ENCODE measurements around the gene PPM1G. TPM values are rescaled to one million over a fixed set of nuclear protein-coding genes. Genes with fewer than 3 reads are reported as not detected.
A peak's percentile ranks its signal among the peaks of the same experiment; 100 is the strongest.

Gene PPM1G
- total and polyA plus RNA-seq, 12 donors, result 50.1 to 107 (median 59.9) TPM

GRCh38 chr2:27369471-27370025 lies 39.8 kb downstream of the PPM1G start:
- Histone ChIP-seq H3K4me3 (peak overlapping the region; percentile 21 to 95 (median 70)), H3K4me1 (replicated peaks in 1 of 2) (peaks cover 17 to 33% of the 10 kb centered on the region in 2 donors), H3K27ac (peak overlapping the region; percentile 70 to 98 (median 96)), H3K9me3 (replicated peaks in 1 of 3) (no peaks in the 10 kb centered on the region), H3K27me3 (no peaks in the 10 kb centered on the region), H3K36me3 (replicated peaks in 1 of 2) (peaks cover 0 to 61% of the 10 kb centered on the region in 2 donors)
- intact Hi-C loops (cut with DNase I), result loop anchor here in 1 of 2 donors (5.0 kb wide), 1 partner anchor 42 kb away; no protein-coding TSS in a partner anchor
- DNase-seq, result peak in 6 of 7 donors; percentile 80 to 87 (median 82)
- TF ChIP-seq POLR2A (IDR thresholded peaks at IDR 0.05) (no peak), CTCF (IDR thresholded peaks at IDR 0.05) (no peak)
- WGBS, 4 donors, result 1 to 7% (median 1%) methylated on average over 9 to 18 of the region's 18 CpGs

GRCh38 chr2:27363933-27364332 lies 45.5 kb downstream of the PPM1G start:
- intact Hi-C loops (cut with DNase I), result no loop called here
- Histone ChIP-seq H3K27me3 (no peaks in the 10 kb centered on the region), H3K4me3 (no peak overlapping the region), H3K9me3 (replicated peaks in 1 of 3) (no peaks in the 10 kb centered on the region), H3K36me3 (replicated peaks in 1 of 2) (peaks cover 0 to 55% of the 10 kb centered on the region in 2 donors), H3K27ac (no peak overlapping the region), H3K4me1 (replicated peaks in 1 of 2) (peaks cover 2 to 8% of the 10 kb centered on the region in 2 donors)
- WGBS, 4 donors, result 78 to 84% (median 80%) methylated on average over 2 of the region's 2 CpGs
- no peak for DNase-seq
- no peak for TF ChIP-seq POLR2A (IDR thresholded peaks at IDR 0.05)
- no peak for TF ChIP-seq CTCF (IDR thresholded peaks at IDR 0.05)

- Histone ChIP-seq H3K4me3 (no peak overlapping the region), H3K36me3 (replicated peaks in 1 of 2) (peaks cover 0 to 45% of the 10 kb centered on the region in 2 donors), H3K4me1 (replicated peaks in 1 of 2) (peaks cover 4 to 5% of the 10 kb centered on the region in 2 donors), H3K9me3 (replicated peaks in 1 of 3) (no peaks in the 10 kb centered on the region), H3K27me3 (no peaks in the 10 kb centered on the region), H3K27ac (no peak overlapping the region)
- TF ChIP-seq CTCF (IDR thresholded peaks at IDR 0.05) (no peak), POLR2A (IDR thresholded peaks at IDR 0.05) (no peak)
- no peak for DNase-seq
- intact Hi-C loops (cut with DNase I), result no loop called here
- WGBS, 4 donors, result 81 to 96% (median 91%) methylated on average over 4 of the region's 4 CpGs
Observed at GRCh38 chr2:27362678-27363420, 46.5 kb downstream of the PPM1G start.

- peaks cover 34 to 39% of the 10 kb centered on the region in 2 donors for H3K4me1 ChIP-seq (replicated peaks in 1 of 2)
- peak within 1 kb of the TSS; percentile 69 to 97 (median 88) for H3K4me3 ChIP-seq
- H3K27ac ChIP-seq, result peak within 1 kb of the TSS; percentile 87 to 95 (median 90)
- no peaks in the 10 kb centered on the region for H3K36me3 ChIP-seq (replicated peaks in 1 of 2)
- peak in 2 of 6 experiments; percentile 21 to 38 for TF ChIP-seq CTCF (IDR thresholded peaks at IDR 0.05)
- peak in 1 of 2 donors; percentile 2 for TF ChIP-seq POLR2A (IDR thresholded peaks at IDR 0.05)
- peak; percentile 93 to 97 (median 96) for DNase-seq
- no peaks in the 10 kb centered on the region for H3K9me3 ChIP-seq (replicated peaks in 1 of 3)
- WGBS, 4 donors, result 0% methylated on average over 14 to 67 of the region's 67 CpGs
- intact Hi-C loops (cut with DNase I), result no loop called here
- H3K27me3 ChIP-seq, result no peaks in the 10 kb centered on the region
Observed at GRCh38 chr2:27356382-27357181, 52.8 kb downstream of the PPM1G start, which contains the start of gene GTF3C2. TSS of gene GTF3C2 (minus strand) at chr2:27356764. CDS start at chr2:27343554, 13,210 bp downstream.
